ENCODE data around the gene ZNF473.

Gene ZNF473

DNA sequence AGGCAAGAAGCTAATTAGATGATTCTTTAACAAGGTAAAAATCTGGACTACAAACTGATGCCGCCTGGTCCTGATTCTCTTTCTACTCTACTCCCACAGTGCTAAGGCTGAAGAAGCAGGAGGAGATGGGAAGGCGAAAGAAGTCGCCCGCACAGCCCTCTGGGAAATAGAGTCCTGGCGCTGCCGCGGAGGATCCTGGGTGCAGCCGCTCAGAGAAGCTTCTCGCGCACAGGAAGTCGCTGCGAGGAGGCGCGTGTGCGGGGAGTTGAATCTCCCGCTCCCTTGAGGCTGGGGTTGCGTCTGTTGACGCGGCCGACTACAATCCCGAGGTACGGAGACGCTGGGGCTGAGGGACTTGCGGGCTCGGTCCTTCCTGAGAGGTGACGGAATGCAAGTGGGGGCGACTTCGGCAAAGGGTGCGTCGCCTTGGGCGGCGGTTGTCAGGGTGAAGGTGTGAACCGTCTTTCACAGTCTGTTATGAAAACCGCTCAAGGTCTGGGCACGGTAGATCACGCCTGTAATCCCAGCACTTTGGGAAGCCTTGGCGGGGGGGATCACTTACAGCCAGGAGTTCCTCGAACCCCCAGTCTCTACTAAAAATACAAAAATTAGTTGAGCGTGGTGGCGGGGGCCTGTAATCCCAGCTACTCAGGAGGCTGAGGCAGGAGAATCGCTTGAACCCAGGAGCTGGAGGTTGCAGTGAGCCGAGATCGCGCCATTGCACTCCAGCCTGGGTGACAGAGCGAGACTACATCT, at the start of gene ZNF473:
TSS of gene ZNF473 (plus strand) at position 212 of the 756 bp plus-strand sequence. CDS start 5,078 bp downstream, outside the sequence.
- DNase-seq, result peak; percentile 93

DNA sequence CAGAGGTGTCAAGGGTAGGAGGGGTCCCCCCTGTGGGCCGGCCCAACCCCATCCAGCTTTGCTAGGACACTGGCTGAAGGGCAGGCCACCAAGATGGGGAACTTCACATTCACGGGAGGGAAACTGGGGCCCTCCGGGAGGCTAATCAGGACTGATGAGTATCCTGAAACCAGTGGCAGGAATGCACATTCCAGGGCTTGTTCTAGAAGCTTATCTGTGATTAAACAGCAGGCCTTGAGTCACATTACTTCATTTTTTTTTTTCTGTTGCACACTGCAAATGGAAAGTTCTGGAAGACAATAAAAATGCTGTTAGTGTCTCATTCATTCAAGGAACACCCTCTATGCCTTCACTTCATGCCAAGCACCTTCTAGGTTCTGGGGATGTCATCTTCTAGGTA, 49.3 kb upstream of the ZNF473 start:
- DNase-seq, result no peak

DNA sequence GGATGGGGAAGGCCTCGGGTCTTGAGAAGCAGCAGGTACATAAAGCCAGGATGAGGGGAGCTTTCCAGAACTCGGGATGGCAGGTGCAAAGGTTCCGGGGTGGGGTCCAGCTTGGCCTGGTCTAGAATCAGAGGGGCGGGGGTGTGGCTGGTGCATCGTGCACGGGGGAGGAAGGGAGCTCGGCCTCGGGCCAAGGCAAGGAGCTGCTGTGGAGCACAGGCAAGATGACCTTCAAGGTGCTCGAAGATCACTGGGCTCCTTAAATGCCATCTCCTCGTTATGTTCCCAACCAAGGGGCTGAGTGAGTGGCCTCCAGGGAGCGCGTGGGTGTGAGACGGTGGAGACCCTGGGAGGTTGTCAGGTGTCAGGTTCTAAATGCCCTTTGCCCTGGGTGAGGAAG, 48.7 kb upstream of the ZNF473 start:
- DNase-seq, result no peak

DNA sequence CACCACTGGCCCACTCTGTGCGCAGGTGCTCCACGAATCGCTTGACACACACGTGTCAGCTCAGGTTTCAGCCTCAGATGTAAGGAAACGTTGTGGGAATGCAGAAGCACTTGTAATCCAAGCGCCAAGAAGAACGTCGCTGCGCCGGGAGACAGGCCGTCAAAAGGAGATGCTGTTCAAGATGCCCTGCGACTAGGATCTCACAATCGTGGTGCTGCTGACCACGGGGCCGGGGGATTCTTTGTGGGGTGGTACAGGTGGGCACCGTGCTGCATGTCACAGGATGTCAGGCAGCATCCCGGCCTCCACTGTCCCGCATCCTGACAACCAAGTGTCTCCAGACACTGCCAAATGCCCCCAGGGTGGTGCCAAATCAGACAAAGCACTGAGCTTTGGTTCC, 47.9 kb upstream of the ZNF473 start:
- DNase-seq, result no peak

DNA sequence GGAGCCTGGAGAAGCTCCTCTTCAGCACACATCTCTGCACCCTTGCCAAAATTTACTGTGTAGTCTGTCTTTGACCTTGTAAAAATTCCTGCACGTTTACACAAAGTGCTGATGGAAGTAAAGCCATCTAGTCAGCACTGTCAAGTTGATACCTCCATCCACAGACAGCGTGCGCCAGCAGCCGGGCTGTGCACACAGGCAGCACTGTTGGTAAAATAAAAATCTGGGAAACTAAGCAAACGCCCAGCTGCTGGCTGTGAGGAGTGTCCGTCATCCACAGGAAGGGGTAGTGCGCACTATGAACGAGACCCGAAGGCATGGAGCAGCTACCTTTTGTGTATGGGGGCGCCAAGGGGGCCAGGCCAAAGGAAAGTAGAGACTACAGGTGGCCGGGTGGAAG, 47.5 kb upstream of the ZNF473 start:
- no peak for DNase-seq

DNA sequence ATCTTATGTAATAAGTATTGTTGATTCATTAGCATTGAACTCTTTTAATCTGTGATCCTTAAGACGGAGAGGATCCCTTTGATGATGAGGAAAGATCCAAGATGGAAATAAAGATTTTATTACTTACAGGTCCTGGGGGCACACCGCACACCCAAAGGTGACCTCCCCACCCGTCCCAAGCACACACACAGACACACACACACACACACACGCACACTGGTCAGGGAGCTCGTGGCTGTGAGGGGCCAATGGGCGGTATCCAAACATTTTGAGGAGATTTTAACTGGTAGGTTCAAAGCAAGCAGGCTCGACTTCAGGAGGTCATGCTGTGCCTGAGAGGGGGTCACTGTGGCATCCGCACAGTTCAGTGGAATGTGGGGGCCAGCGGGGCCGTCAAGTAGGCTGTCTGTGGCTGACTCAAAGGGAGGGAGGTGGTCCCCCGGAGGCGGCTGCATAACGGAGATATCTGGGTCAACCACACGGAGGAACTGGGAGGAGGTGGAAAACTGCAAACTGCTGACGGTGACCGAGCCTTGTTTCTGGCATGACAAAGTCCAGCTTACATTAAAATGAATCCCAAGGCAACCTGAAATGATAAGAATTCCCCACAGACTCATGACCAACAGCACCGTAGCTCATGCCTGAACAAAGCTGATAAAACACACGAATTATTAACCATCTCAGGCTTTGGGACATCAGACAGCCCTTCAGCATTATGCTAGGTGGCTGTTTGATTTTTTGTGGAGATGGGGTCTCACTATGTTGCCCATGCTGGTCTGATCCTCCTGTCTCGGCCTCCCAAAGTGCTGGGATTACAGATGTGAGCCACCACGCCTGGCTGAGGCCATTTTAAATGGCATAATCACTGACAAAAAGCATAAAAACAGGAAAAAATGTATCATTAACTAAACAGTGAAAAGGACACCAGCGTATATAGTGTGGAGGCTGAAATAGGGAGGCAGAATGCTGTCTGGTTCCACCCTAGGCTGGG, 43.9 kb upstream of the ZNF473 start:
- DNase-seq, result no peak

DNA sequence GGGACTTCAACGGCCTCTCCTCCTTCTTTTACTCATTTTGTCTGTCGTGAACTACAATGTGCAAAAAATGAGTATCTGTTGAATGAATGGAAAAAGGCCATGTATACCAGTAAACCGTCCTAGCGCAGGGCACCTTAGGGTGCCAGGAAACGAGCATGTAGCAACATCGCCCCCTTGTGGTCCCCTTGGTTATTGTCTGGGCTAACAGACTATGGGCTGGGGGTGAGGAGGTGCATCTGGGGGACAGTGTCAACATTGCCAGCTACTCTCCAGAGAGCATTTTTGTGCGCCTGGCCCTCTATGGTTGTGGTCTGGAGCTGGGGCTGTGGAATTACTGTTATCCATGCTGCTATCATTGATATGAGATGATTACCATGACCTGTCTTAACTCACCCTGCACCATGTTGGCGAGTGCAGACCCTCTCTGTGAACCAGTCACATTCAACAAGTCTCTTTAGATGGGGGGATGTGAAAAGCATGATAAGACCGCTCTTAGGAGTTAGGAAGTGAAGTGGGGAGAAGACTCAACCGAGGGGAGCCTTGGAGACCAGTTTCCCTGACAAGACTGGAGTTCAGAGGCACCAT, 42.1 kb upstream of the ZNF473 start:
- peak; percentile 83 for DNase-seq

DNA sequence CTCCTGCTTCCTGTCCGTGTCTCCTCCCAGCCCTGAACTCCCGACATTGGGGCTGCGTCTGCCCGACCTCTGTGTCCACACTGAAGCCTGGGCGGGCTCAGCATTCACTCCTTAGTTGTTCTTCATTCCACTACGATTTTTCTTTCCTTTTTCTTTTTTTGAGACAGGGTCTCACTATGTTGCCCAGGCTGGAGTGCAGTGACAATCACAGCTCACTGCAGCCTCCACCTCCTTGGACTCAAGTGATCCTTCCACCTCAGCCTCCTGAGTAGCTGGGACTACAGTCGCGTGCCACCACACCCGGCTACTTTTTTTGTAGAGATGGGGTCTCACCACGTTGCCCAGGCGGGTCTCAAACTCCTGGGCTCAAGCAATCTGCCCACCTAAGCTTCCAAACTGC, 41.3 kb upstream of the ZNF473 start:
- DNase-seq, result no peak

DNA sequence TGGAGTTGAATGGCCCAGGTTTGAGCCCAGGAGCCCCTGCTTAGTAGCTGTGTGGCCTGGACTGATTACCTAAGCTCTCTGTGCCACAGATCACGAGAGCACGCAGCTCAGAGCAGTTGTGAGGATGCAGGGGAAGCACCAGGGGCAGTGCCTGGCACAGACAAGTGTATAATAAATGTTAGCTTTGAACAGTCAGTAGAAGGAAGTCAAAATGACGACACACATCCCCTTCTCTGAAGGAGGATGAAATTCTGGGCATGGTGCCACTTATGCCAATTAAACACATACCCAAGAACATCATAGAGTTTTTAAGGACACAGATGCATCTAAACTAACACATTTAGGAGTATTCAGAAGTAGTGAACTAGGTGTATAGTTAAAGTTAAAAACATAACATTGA, 39.9 kb upstream of the ZNF473 start:
- DNase-seq, result no peak

DNA sequence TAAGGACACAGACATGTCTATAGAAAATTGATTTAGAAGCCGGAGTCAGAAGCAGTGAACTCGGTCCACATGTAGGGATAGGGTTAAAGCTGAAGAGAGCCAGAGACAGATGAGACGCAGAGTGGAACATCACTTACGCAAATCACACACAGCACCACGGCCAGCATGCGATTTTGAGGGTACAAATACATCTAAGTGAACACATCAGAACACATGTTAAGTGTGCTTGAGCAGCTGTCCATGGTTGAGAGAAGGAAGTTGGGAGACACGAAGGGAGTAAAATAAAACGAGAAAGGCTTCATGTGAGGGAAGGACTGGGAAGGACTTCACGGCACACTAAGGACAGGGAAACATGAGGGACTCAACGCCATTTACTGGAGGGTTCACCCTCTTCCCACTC, 39.5 kb upstream of the ZNF473 start:
- DNase-seq, result no peak

DNA sequence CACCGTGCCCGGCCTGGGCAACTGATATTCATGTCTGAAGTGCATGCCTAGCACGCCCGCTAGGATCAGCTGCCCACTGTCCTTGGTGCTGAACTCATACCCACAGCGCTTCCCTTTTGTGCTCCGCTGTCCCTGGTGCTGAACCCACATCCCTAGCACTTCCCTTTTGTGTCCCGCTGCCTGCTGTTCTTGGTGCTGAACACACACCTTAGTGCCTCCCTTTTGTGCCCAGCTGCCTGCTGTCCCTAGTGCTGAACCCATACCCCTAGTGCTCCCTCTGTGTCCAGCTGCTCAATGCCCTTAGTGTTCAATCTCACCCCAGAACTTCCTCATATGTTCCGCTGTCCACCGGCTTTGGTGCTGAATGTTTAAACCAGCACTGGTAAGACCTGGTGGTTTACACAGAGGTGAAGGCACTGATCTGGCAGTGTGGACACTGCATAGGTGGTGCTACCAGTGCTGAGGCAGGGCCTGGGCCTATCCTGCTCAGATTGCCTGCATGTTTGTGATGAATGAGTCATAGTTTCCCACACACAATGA, 38.6 kb upstream of the ZNF473 start:
- peak; percentile 74 for DNase-seq

DNA sequence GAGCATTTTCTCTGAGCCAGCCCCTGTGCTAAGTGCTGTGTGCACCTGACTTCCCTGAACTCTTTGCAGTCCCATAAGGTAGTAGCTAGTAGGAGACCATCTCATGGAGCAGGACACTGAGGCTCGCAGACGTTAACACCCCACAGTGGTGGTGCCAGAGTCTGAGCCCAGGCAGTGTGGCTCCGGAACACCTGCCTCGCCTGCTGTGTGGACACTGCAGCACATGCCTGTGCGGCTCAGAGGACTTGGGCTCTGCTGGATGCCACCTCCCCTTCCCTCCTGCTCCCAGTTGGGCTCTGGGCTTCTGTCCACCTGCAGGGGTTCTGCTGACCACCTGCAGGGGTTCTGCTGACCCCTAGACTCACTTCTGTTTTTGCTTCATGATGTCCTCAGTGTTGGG, 37.8 kb upstream of the ZNF473 start:
- DNase-seq, result no peak

DNA sequence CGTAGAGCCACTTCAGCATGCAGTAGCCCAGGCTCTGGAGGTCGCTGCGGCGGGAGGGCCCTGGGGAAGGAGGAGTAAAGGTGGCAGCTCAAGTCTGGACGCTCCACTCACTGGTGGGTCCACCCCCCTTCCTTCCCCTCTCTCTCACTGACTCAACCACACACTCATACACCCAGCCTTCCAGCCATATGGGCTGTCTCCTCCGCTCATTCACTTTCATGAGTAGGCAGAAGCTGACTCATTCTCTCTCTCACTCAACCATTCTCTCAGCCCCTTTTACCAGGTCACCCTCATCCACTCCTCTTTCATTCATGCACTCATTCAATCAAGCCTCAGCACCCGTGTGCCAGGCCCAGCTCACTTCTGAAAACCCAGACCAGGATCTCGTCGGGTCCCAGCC, 37.4 kb upstream of the ZNF473 start:
- peak; percentile 33 for DNase-seq

DNA sequence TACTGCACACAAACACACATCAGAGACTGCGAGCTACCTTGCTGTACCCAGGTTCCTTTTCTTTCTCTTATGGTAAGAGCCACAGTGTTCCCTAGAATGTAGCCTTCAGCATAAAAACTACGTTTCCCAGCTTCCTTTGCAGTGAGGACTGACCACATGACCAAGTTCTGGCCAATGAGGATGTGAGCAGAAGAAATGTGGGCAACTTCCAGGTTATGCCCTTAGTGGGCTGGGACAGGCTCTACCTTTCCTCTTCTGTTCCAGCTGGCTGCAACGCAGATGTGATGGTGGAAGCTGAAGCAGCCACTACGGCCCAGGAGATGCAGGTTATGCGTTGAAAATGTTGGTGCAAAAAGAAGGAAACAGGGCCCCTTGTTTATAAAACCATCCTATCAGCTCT, 28.1 kb upstream of the ZNF473 start:
- no peak for DNase-seq

DNA sequence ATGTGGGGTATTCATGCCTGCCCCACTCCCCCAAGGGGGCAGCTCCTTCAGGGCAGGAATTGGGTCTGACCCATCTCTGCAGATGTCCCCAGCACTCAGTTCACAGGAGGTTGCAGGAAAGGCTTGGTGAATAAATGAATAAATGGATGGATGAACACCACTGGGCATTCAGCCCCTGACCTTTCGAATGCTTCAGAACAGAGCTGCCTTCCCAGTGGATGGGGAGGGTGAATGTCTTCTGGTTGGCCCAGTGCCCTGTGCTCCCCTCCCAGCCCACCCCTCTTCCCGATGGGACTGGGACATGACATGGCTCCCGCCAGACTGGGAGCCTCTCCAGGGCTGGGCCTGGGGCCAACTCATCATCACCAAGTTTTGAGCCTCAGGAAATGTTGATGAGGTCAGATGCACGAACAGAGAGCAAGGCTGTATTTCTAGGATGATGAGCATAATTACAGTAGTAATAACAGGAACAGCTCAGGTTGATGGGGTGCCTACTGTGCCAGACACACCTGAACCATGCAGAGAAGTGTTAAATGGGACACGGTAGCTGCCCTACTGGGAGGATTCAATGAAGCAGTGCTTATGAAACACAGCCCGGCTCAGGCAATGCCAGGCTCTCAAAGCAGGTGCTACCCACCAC, 26.3 kb upstream of the ZNF473 start:
- no peak for DNase-seq

DNA sequence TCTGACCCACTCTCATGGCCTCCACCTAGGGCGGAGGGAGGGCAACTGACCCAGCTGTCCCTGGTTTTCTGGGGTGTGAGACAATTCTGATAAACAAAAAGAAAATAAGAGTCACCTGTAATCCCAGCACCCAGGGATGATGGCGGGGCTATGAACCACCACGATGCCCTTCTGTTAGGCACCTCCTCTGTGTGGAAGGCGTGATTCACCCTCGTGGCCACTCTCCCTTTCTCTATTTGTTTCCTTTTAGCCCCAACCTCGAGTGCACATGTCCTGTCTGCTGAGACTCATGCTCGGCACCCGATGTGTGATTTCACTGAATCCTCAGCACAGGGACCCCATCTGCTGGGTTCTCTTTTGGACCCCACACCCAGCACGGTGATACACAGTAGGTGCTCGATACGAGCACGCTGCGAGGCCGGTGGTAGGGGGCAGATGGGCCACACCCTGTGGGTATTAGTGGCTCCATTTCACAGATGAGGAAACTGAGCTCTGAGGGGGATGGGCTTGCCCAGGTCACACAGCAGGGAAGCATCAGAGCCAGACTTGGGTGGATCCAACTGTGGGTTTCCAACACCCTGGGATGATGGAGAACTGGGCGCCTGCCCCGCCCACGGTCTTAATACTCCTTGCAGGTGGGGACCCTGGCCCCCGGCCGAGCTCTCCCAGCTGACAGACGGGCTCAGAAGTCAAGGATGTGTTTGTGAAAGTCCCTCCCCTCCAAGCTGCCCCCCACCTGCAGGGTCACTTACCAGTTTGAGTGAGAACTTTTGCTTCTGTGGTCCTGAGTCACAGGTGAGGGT, 25.6 kb upstream of the ZNF473 start:
- no peak for DNase-seq

DNA sequence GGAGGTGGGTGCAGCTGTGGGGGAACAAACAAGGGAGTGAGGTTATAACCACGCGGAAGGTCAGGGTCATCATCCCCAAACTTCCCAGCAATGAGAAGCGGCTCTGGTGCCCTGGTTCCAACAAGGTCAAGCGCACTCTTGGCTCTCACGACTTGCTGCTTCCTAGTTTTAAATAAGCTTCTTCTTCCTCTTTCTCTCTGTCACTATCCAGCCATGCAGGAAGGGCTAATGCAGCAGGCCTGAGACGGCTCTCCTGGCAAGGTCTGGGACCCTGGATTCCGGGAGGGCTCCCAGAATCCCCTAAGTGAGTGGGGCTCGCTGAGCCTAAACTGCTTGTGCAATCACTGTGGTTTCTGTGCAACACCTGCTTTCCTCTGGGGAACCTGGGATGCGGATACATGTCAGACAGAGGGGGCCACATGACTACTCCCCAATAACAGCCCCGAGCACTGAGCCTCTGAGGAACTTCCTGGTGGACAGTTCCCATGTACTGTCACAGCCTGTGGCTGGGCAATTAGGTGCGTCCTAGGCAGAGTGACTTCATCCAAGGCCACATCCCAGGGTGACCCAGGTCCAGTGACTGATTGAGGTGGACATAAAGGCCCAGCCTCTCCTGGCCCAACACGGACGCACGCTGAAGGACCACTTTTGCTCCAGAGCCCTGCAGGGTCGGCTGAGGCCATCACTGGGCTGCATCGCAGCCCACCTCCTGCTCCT, 24.8 kb upstream of the ZNF473 start:
- no peak for DNase-seq

DNA sequence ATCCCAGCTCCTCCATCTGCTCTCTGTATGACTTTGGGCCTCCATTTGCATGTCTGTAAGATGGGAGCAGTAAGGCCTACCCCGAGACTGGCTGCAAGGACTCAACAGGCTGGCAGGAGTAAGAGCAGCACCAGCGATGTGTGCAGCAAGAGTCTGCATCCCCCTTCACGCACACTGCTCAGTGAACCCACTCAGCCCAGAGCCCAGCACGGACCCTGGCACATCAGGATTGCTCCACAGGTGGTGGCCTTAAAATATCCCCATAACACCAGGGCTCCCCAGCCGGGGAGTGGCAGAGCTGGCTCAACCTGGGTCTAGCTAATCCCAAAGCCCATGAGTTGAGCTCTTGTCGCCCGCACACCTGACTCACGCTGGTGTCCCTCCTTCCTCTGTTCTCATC, 24.0 kb upstream of the ZNF473 start:
- no peak for DNase-seq

DNA sequence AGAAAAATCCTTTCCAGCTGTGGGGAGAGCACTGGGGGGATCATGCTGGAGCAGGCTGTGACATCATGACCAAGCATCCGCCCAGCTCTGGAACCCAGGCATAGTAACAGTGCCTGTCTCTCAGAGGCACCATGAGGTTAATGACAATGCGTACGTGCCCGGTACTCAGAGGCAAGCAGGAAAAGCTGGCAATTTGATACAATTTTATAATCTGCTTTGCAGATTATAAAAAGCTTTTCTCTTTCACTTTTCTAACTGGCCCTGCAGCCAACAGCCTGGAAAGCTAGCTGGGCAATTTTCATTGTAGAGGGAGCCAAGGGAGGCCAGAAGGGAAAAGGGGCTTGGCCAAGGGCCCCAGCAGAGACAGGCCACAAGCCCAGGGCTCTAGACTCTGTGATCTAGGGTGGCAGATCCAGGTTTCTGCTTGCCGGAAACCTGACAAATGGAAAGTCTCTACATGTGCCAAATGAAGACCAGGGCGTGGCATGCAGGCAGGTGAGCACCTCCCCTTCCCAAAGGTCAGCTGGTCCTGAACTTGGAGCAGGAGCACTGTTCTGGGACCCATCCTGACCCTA, 23.3 kb upstream of the ZNF473 start:
- no peak for DNase-seq

DNA sequence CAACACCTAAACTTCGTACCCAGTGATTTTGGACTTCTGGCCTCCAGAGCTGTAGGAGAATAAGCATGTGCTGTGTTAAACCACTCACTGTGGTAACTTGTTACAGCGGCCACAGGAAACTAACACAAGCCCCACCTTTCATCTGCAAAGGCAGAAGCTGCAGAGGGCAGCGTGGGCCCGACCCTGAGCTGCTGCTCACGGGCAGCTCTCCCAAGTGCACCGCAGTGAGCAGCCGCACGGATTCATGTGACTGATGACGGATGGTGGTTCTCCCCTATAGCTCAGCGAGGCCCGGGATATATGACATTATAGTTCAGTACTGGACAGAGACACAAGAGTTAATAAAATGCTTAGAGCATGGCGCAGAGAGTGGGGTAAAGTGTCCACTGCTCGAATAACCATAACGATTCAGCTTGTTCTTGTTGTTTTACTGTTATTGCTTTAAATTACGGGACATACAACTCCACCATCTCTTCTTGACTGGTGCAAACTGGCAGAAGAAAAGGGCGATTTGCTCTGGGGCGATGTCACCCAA, 22.5 kb upstream of the ZNF473 start:
- DNase-seq, result no peak
